LNCaP clone FGC (cell line): ENCODE results near the gene WNT8B.

Experiments used
- DNase-seq: peaks from one replicate; pipeline ENCODE4 v3.0.0-alpha.2; 2011; ENCODE audit warnings: low read depth
- H3K4me3 ChIP-seq: 2 replicates; pipeline ENCODE4 v1.5.1; 2011; ENCODE audit warnings: mild to moderate bottlenecking, low read depth, low read length, control low read depth
- TF ChIP-seq, protein P1 (sequence below): IDR thresholded peaks from 2 replicates; pipeline ENCODE4 v1.5.1; 2012; ENCODE audit warnings: mild to moderate bottlenecking; ENCODE audit not compliant: control insufficient read depth, insufficient read depth; ENCODE audit errors: extremely low read depth

WNT8B gene

GRCh38 chr10:100438674-100439315 is 24.0 kb upstream of the WNT8B start:
- DNase-seq = no peak
- TF ChIP-seq, protein P1, sequence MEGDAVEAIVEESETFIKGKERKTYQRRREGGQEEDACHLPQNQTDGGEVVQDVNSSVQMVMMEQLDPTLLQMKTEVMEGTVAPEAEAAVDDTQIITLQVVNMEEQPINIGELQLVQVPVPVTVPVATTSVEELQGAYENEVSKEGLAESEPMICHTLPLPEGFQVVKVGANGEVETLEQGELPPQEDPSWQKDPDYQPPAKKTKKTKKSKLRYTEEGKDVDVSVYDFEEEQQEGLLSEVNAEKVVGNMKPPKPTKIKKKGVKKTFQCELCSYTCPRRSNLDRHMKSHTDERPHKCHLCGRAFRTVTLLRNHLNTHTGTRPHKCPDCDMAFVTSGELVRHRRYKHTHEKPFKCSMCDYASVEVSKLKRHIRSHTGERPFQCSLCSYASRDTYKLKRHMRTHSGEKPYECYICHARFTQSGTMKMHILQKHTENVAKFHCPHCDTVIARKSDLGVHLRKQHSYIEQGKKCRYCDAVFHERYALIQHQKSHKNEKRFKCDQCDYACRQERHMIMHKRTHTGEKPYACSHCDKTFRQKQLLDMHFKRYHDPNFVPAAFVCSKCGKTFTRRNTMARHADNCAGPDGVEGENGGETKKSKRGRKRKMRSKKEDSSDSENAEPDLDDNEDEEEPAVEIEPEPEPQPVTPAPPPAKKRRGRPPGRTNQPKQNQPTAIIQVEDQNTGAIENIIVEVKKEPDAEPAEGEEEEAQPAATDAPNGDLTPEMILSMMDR = no peak
- H3K4me3 ChIP-seq = no peak overlapping the region

- peak; percentile 84 for DNase-seq
- TF ChIP-seq, protein P1 = no peak
- no peak overlapping the region for H3K4me3 ChIP-seq
Observed at GRCh38 chr10:100442548-100442947, 20.3 kb upstream of the WNT8B start.

DNA sequence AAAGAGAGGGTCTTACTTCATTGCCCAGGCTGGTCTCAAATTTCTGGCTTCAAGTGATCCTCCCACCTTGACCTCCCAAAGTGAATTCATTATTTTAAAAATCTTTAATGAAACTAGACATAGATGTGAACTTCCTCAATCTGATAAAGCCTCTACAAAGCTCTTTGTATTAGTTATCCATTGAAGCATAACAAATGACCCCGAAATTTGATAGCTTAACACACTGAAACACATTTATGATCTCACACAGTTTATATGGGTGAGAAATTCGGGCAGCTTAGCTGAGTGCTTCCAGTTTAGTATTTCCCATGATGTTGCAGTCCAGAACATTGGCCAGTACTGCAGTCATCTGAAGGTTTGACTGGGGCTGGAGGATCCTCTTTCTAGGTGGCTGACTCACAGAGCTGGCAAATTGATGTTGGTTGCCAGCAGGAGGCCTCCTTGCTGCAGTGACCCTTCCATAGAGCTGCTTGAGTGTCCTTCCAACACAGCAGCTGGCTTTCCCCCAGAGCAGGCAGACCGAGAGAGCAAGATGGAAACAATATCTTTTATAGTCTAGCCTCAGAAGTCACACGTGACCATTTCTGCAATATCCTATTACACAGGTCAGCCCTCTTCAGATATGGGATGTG is 16.6 kb upstream of the WNT8B start:
- no peak for DNase-seq

DNA sequence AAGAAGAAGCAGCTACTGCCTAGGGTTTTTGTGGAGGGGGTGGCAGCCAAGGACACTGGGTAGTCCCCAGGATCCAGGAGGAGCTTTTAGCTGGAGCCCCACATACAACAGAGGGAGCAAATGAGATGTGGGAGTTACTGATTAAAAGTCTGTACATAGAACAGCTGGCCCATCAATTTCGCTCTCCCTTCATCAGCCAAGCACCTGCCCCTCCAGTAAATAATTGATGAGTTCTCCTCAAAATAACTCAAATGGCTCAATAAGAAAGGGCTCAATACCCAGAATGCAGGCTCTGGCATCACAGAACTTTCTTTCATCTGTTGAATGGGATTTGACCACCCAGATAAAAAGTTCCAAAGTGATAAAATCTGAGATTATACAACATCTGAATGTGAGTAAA is 15.1 kb upstream of the WNT8B start:
- TF ChIP-seq, protein P1 = no peak
- H3K4me3 ChIP-seq = no peak overlapping the region
- no peak for DNase-seq

More for the DNA sequence above, 16.6 kb upstream of the WNT8B start:
- no peak overlapping the region for H3K4me3 ChIP-seq
- TF ChIP-seq, protein P1 = no peak

- no peak overlapping the region for H3K4me3 ChIP-seq
- TF ChIP-seq, protein P1 = no peak
- DNase-seq = no peak
Observed at GRCh38 chr10:100448951-100449350, 13.9 kb upstream of the WNT8B start.

- DNase-seq = no peak
- TF ChIP-seq, protein P1 = no peak
- no peak overlapping the region for H3K4me3 ChIP-seq
Observed at GRCh38 chr10:100468322-100468721, 5.5 kb downstream of the WNT8B start.
